DOHH2 (cell line): Measurements from ENCODE around the gene DPP10.

Experiments
- H3F3A ChIP-seq: fragments of 200-600 bp; sonication (generic), shearing (Covaris generic); 2 replicates; pipeline ENCODE4 v1.6.0; 2016; ENCODE audit warnings: antibody characterized with exemption, mild to moderate bottlenecking; ENCODE audit not compliant: control insufficient read depth, insufficient read depth
- H3K27ac ChIP-seq: fragments of 200-600 bp; sonication (generic); 2 replicates; pipeline ENCODE4 v1.5.1; 2014; ENCODE audit warnings: low read depth, mild to moderate bottlenecking, low read length, moderate library complexity
- H3K27me3 ChIP-seq: fragments of 200-600 bp; sonication (generic); 2 replicates; pipeline ENCODE4 v1.6.1; 2014; ENCODE audit warnings: mild to moderate bottlenecking, low read length, mixed read lengths; ENCODE audit not compliant: control insufficient read depth
- H3K36me3 ChIP-seq: fragments of 200-600 bp; sonication (generic); 2 replicates; pipeline ENCODE4 v1.6.1; 2014; ENCODE audit warnings: mild to moderate bottlenecking, low read length, moderate library complexity, mixed read lengths; ENCODE audit not compliant: control insufficient read depth
- H3K4me1 ChIP-seq: fragments of 200-600 bp; sonication (generic); 2 replicates; pipeline ENCODE4 v1.6.1; 2014; ENCODE audit warnings: mild to moderate bottlenecking, low read length, mixed read lengths; ENCODE audit not compliant: control insufficient read depth
- H3K4me2 ChIP-seq: fragments of 200-600 bp; sonication (generic); 2 replicates; pipeline ENCODE4 v1.6.0; 2014; ENCODE audit warnings: mild to moderate bottlenecking, low read length, moderate library complexity
- H3K4me3 ChIP-seq: fragments of 200-600 bp; sonication (generic); 2 replicates; pipeline ENCODE4 v1.5.1; 2014; ENCODE audit warnings: mild to moderate bottlenecking, low read length, mixed read lengths
- H3K79me2 ChIP-seq: fragments of 200-600 bp; sonication (generic); 2 replicates; pipeline ENCODE4 v1.6.1; 2014; ENCODE audit warnings: mild to moderate bottlenecking, low read length, mixed read lengths; ENCODE audit not compliant: control insufficient read depth
- H3K9me2 ChIP-seq: fragments of 200-600 bp; sonication (generic); replicated peaks from 2 replicates; pipeline ENCODE4 v1.6.1; 2014; ENCODE audit warnings: mild to moderate bottlenecking, low read length, mixed read lengths; ENCODE audit not compliant: control insufficient read depth
- H3K9me3 ChIP-seq: fragments of 200-600 bp; sonication (generic); 2 replicates; pipeline ENCODE4 v1.6.1; 2014; ENCODE audit warnings: antibody characterized with exemption, low read length, mixed read lengths; ENCODE audit not compliant: control insufficient read depth, insufficient read depth
- H4K20me1 ChIP-seq: fragments of 200-600 bp; sonication (generic); 2 replicates; pipeline ENCODE4 v1.6.0; 2014; ENCODE audit warnings: low read depth, mild to moderate bottlenecking, antibody characterized with exemption, low read length, moderate library complexity; ENCODE audit not compliant: control insufficient read depth, insufficient read depth
- CTCF ChIP-seq: fragments of 200-600 bp; sonication (generic); IDR thresholded peaks from one replicate; pipeline ENCODE4 v1.5.1; 2014; ENCODE audit warnings: antibody characterized with exemption, mild to moderate bottlenecking, low read depth, low read length; ENCODE audit not compliant: poor library complexity, severe bottlenecking
- EZH2phosphoT487 ChIP-seq: fragments of 200-600 bp; sonication (generic); IDR thresholded peaks from 2 replicates; pipeline ENCODE4 v1.6.1; 2017; ENCODE audit warnings: borderline replicate concordance, mild to moderate bottlenecking, antibody characterized with exemption, low read length, moderate library complexity, mixed read lengths

DPP10 gene

GRCh38 chr2:114933671-114934241 lies 491.3 kb downstream of the DPP10 start:
- Histone ChIP-seq H3K27me3 (no peaks in the 10 kb centered on the region), H3K27ac (no peak overlapping the region), H3F3A (no peaks in the 10 kb centered on the region), H3K9me3 (no peaks in the 10 kb centered on the region), H4K20me1 (no peaks in the 10 kb centered on the region), H3K4me3 (no peak overlapping the region), H3K9me2 (no peaks in the 10 kb centered on the region), H3K4me2 (no peak overlapping the region), H3K4me1 (no peaks in the 10 kb centered on the region), H3K36me3 (no peaks in the 10 kb centered on the region), H3K79me2 (no peaks in the 10 kb centered on the region)
- TF ChIP-seq EZH2phosphoT487 (no peak), CTCF (no peak)

GRCh38 chr2:114935031-114935430 lies 492.6 kb downstream of the DPP10 start:
- H3K4me2 ChIP-seq, result no peak overlapping the region
- no peak overlapping the region for H3K27ac ChIP-seq
- no peaks in the 10 kb centered on the region for H3K9me3 ChIP-seq
- H3K4me1 ChIP-seq, result no peaks in the 10 kb centered on the region
- no peaks in the 10 kb centered on the region for H3K79me2 ChIP-seq
- H3K4me3 ChIP-seq, result no peak overlapping the region
- no peaks in the 10 kb centered on the region for H3K36me3 ChIP-seq
- no peaks in the 10 kb centered on the region for H4K20me1 ChIP-seq
- H3K9me2 ChIP-seq, result no peaks in the 10 kb centered on the region; the same call in 1 of the 2 replicates
- H3K27me3 ChIP-seq, result no peaks in the 10 kb centered on the region
- H3F3A ChIP-seq, result no peaks in the 10 kb centered on the region
- TF ChIP-seq CTCF (no peak), EZH2phosphoT487 (no peak)

- Histone ChIP-seq H3K9me3 (no peaks in the 10 kb centered on the region), H3K9me2 (no peaks in the 10 kb centered on the region; the same call in 1 of the 2 replicates), H4K20me1 (no peaks in the 10 kb centered on the region), H3K4me3 (no peak overlapping the region), H3K4me2 (no peak overlapping the region), H3K27me3 (no peaks in the 10 kb centered on the region), H3K36me3 (no peaks in the 10 kb centered on the region), H3K27ac (no peak overlapping the region), H3K4me1 (no peaks in the 10 kb centered on the region), H3F3A (no peaks in the 10 kb centered on the region), H3K79me2 (no peaks in the 10 kb centered on the region)
- TF ChIP-seq CTCF (no peak), EZH2phosphoT487 (no peak)
Measured at GRCh38 chr2:114937366-114937930, 495.0 kb downstream of the DPP10 start.
